Subcutaneous adipose tissue (tissue), 4 donors: Measurements from ENCODE around the gene PUSL1. TPM values are rescaled to one million over a fixed set of nuclear protein-coding genes. Genes with fewer than 3 reads are reported as not detected.

ENCODE experiments used
- CTCF ChIP-seq: fragments of 450-650 bp; IDR thresholded peaks from one replicate; pipeline ENCODE4 v1.5.1; 2016; ENCODE audit warnings: low read depth, mild to moderate bottlenecking, control low read depth, antibody characterized with exemption, moderate library complexity
- total RNA-seq, 4 donors: library from RNA; depleted of rRNA; stranded (reverse); fragments of >200 nt; gene quantifications; one replicate each; pipeline ENCODE4 v1.1.0, GENCODE V29; 2016

The PUSL1 gene
- total RNA-seq, 4 donors from 2014 or later = 7.2 to 12.9 (median 10.9) TPM

- TF ChIP-seq CTCF = no peak
These were observed 12.5 kb downstream of the PUSL1 start for GRCh38 chr1:1320666-1321448.

GRCh38 chr1:1321477-1321876 lies 13.1 kb downstream of the PUSL1 start:
- TF ChIP-seq CTCF = no peak

GRCh38 chr1:1322418-1322817 lies 14.0 kb downstream of the PUSL1 start:
- no peak for TF ChIP-seq CTCF

GRCh38 chr1:1322952-1323351 lies 14.6 kb downstream of the PUSL1 start:
- TF ChIP-seq CTCF = no peak

GRCh38 chr1:1324084-1324523 lies 15.7 kb downstream of the PUSL1 start:
- TF ChIP-seq CTCF = no peak

- no peak for TF ChIP-seq CTCF
These were observed 16.3 kb downstream of the PUSL1 start, which contains the start of the genes CPTP and INTS11 for GRCh38 chr1:1324524-1325287. Gene CPTP, plus strand, starts transcription at chr1:1324802. Its CDS starts 2,109 bp downstream, at chr1:1326911. Gene INTS11, minus strand, starts transcription at chr1:1324660. Its CDS starts 52 bp downstream, at chr1:1324608.
